CD4-positive, CD25-positive, alpha-beta regulatory T cell (primary cell): ENCODE results near the gene BTD. TPM values are rescaled to one million over a fixed set of nuclear protein-coding genes. Genes with fewer than 3 reads are reported as not detected.
A peak's percentile ranks its signal among the peaks of the same experiment; 100 is the strongest.
"Not testable (repeated sequence)": the region's sequence is repeated elsewhere in the genome, so short reads cannot be mapped to it uniquely, and the experiment has no call there.

Experiments
- ATAC-seq, 2 donors: fragments of 150-1000 bp; cut with Tn5 transposase; one replicate each; pipeline ENCODE4 v1.10.0; 2021; ENCODE audit warnings: low read depth in 2 of 2, moderate number of reproducible peaks in 2 of 2, moderate library complexity in 1 of 2
- DNase-seq, 3 donors: peaks; one replicate each; pipeline versions ENCODE4 v3.0.0 to v3.0.0-alpha.2; 2012 to 2022; ENCODE audit warnings: mixed read lengths in 1 of 3
- H3K27ac ChIP-seq: one replicate; pipeline ENCODE4 v1.7.0; 2013; ENCODE audit warnings: mild to moderate bottlenecking, low read length; ENCODE audit not compliant: insufficient read depth, poor library complexity, severe bottlenecking
- H3K27me3 ChIP-seq: one replicate; pipeline ENCODE4 v1.7.0; 2013; ENCODE audit warnings: low read length; ENCODE audit not compliant: control insufficient read depth, insufficient read depth
- H3K36me3 ChIP-seq: one replicate; pipeline ENCODE4 v1.7.0; 2013; ENCODE audit warnings: mild to moderate bottlenecking, low read length, moderate library complexity; ENCODE audit not compliant: control insufficient read depth, insufficient read depth
- H3K4me1 ChIP-seq: 2 replicates; pipeline ENCODE4 v1.7.0; 2013; ENCODE audit warnings: mild to moderate bottlenecking, low read length; ENCODE audit not compliant: insufficient read depth, control insufficient read depth, poor library complexity, severe bottlenecking
- H3K4me3 ChIP-seq: one replicate; pipeline ENCODE4 v1.7.0; 2013; ENCODE audit warnings: low read depth, mild to moderate bottlenecking, low read length, moderate library complexity
- H3K9me3 ChIP-seq, 2 experiments: 1 replicate in 1 of 2; 2 replicates in 1 of 2; pipeline ENCODE4 v1.7.0; 2013; ENCODE audit warnings: low read length in 2 of 2, mild to moderate bottlenecking in 1 of 2, moderate library complexity in 1 of 2; ENCODE audit not compliant: control insufficient read depth in 2 of 2
- H3K27ac Mint-ChIP-seq, 3 donors: one replicate each; pipeline ENCODE4 v1.8.0; 2020 to 2022; ENCODE audit warnings: mild to moderate bottlenecking in 3 of 3, mixed read lengths in 3 of 3, moderate library complexity in 2 of 3
- H3K27me3 Mint-ChIP-seq: one replicate; pipeline ENCODE4 v1.8.0; 2022; ENCODE audit warnings: mild to moderate bottlenecking, mixed read lengths
- H3K36me3 Mint-ChIP-seq: one replicate; pipeline ENCODE4 v1.8.0; 2020; ENCODE audit warnings: mixed read lengths
- H3K4me1 Mint-ChIP-seq, 4 donors: one replicate each; pipeline ENCODE4 v1.8.0; 2020 to 2022; ENCODE audit warnings: mixed read lengths in 4 of 4, mild to moderate bottlenecking in 1 of 4
- H3K4me3 Mint-ChIP-seq, 4 donors: one replicate each; pipeline ENCODE4 v1.8.0; 2020 to 2022; ENCODE audit warnings: mild to moderate bottlenecking in 4 of 4, mixed read lengths in 4 of 4, moderate library complexity in 3 of 4
- H3K9me3 Mint-ChIP-seq, 7 donors: one replicate each; pipeline ENCODE4 v1.8.0; 2020 to 2022; ENCODE audit warnings: mixed read lengths in 7 of 7, mild to moderate bottlenecking in 3 of 7, moderate library complexity in 2 of 7
- polyA plus RNA-seq, 4 donors: library from polyadenylated mRNA; unstranded; fragments of 300-500 nt; fragmentation: Illumina TruSeq; gene quantifications; one replicate each; pipeline ENCODE4 v1.2.3, GENCODE V29; 2021
- total RNA-seq: library from RNA; stranded (reverse); gene quantifications from one replicate; pipeline ENCODE4 v1.2.3, GENCODE V29; 2022

BTD gene
- total and polyA plus RNA-seq, 5 donors from 2014 or later: 22.7 to 35.8 (median 33.4) TPM

GRCh38 chr3:15585111-15585845, 16.3 kb upstream of the BTD start:
- H3K4me1 Mint-ChIP-seq: peaks cover 6 to 17% (median 10%) of the 10 kb centered on the region in 4 donors
- no peak for DNase-seq
- Histone ChIP-seq H3K4me1 (no peaks in the 10 kb centered on the region), H3K27ac (no peak overlapping the region), H3K36me3 (peaks cover 76% of the 10 kb centered on the region), H3K4me3 (no peak overlapping the region), H3K9me3 (no peaks in the 10 kb centered on the region), H3K27me3 (no peaks in the 10 kb centered on the region)
- H3K9me3 Mint-ChIP-seq: no peaks in the 10 kb centered on the region
- no peak overlapping the region for H3K27ac Mint-ChIP-seq
- no peak for ATAC-seq
- no peaks in the 10 kb centered on the region for H3K27me3 Mint-ChIP-seq
- H3K4me3 Mint-ChIP-seq: no peak overlapping the region
- peaks cover 37% of the 10 kb centered on the region for H3K36me3 Mint-ChIP-seq

GRCh38 chr3:15591242-15591641, 10.3 kb upstream of the BTD start:
- Histone ChIP-seq H3K9me3 (no peaks in the 10 kb centered on the region), H3K36me3 (peaks cover 56% of the 10 kb centered on the region), H3K27me3 (no peaks in the 10 kb centered on the region), H3K4me1 (no peaks in the 10 kb centered on the region), H3K27ac (no peak overlapping the region), H3K4me3 (no peak overlapping the region)
- Mint-ChIP-seq H3K27ac (peak overlapping the region in 1 of 3 donors; percentile 17), H3K27me3 (no peaks in the 10 kb centered on the region), H3K36me3 (peaks cover 21% of the 10 kb centered on the region), H3K4me1 (peaks cover 0 to 8% (median 5%) of the 10 kb centered on the region in 4 donors), H3K9me3 (no peaks in the 10 kb centered on the region), H3K4me3 (no peak overlapping the region)
- DNase-seq: no peak
- ATAC-seq: no peak

GRCh38 chr3:15591928-15592327, 9.6 kb upstream of the BTD start:
- Mint-ChIP-seq H3K9me3 (no peaks in the 10 kb centered on the region), H3K4me3 (no peak overlapping the region), H3K36me3 (peaks cover 16% of the 10 kb centered on the region), H3K27ac (no peak overlapping the region), H3K4me1 (peaks cover 5 to 8% (median 6%) of the 10 kb centered on the region in 4 donors), H3K27me3 (no peaks in the 10 kb centered on the region)
- Histone ChIP-seq H3K4me1 (no peaks in the 10 kb centered on the region), H3K27me3 (no peaks in the 10 kb centered on the region), H3K27ac (peak overlapping the region; percentile 14), H3K4me3 (no peak overlapping the region), H3K36me3 (peaks cover 56% of the 10 kb centered on the region), H3K9me3 (no peaks in the 10 kb centered on the region)
- no peak for ATAC-seq
- no peak for DNase-seq

- Histone ChIP-seq H3K27me3 (no peaks in the 10 kb centered on the region), H3K9me3 (no peaks in the 10 kb centered on the region), H3K36me3 (peaks cover 61% of the 10 kb centered on the region), H3K4me3 (no peak overlapping the region), H3K27ac (no peak overlapping the region), H3K4me1 (no peaks in the 10 kb centered on the region)
- ATAC-seq (no peak), DNase-seq (no peak)
- Mint-ChIP-seq H3K27ac (peak overlapping the region in 1 of 3 donors; percentile 14), H3K9me3 (no peaks in the 10 kb centered on the region), H3K4me1 (peaks cover 5 to 16% (median 13%) of the 10 kb centered on the region in 4 donors), H3K4me3 (no peak overlapping the region), H3K36me3 (peaks cover 25% of the 10 kb centered on the region), H3K27me3 (no peaks in the 10 kb centered on the region)
Measured at GRCh38 chr3:15592968-15593367, 8.6 kb upstream of the BTD start.

- Mint-ChIP-seq H3K4me1 (peaks cover 19 to 43% (median 36%) of the 10 kb centered on the region in 4 donors), H3K36me3 (peaks cover 30% of the 10 kb centered on the region)
Measured at GRCh38 chr3:15595955-15596354, 5.6 kb upstream of the BTD start.

GRCh38 chr3:15601046-15601398, 523 bp upstream of the BTD start:
- Histone ChIP-seq H3K27ac (peak overlapping the region; percentile 95), H3K4me3 (peak overlapping the region; percentile 87), H3K9me3 (no peaks in the 10 kb centered on the region), H3K27me3 (no peaks in the 10 kb centered on the region), H3K4me1 (peaks cover 31% of the 10 kb centered on the region), H3K36me3 (peaks cover 33% of the 10 kb centered on the region)
- no peak for ATAC-seq
- DNase-seq: no peak
- H3K36me3 Mint-ChIP-seq: peaks cover 39% of the 10 kb centered on the region
- H3K27ac Mint-ChIP-seq: peak overlapping the region; percentile 97 to 99 (median 99)
- no peaks in the 10 kb centered on the region for H3K9me3 Mint-ChIP-seq
- peaks cover 26 to 72% (median 53%) of the 10 kb centered on the region in 4 donors for H3K4me1 Mint-ChIP-seq
- H3K4me3 Mint-ChIP-seq: peak overlapping the region; percentile 97 to 99 (median 98)
- peaks cover 4% of the 10 kb centered on the region for H3K27me3 Mint-ChIP-seq

More at GRCh38 chr3:15595955-15596354, 5.6 kb upstream of the BTD start:
- Histone ChIP-seq H3K4me1 (peaks cover 21% of the 10 kb centered on the region), H3K36me3 (peaks cover 45% of the 10 kb centered on the region), H3K27me3 (no peaks in the 10 kb centered on the region), H3K9me3 (no peaks in the 10 kb centered on the region), H3K27ac (peak overlapping the region; percentile 33), H3K4me3 (no peak overlapping the region)
- Mint-ChIP-seq H3K27ac (no peak overlapping the region), H3K4me3 (no peak overlapping the region), H3K27me3 (peaks cover 2% of the 10 kb centered on the region), H3K9me3 (no peaks in the 10 kb centered on the region)
- ATAC-seq (no peak), DNase-seq (no peak)

GRCh38 chr3:15602146-15602536, 596 bp downstream of the BTD start:
- no peaks in the 10 kb centered on the region for H3K9me3 Mint-ChIP-seq
- DNase-seq: no peak
- no peaks in the 10 kb centered on the region for H3K9me3 ChIP-seq
- peaks cover 4% of the 10 kb centered on the region for H3K27me3 Mint-ChIP-seq
- H3K27ac ChIP-seq: peak overlapping the region; percentile 95
- peak overlapping the region; percentile 97 to 99 (median 98) for H3K4me3 Mint-ChIP-seq
- H3K4me1 Mint-ChIP-seq: peaks cover 21 to 73% (median 55%) of the 10 kb centered on the region in 4 donors
- H3K27ac Mint-ChIP-seq: peak overlapping the region; percentile 97 to 99 (median 99)
- no peaks in the 10 kb centered on the region for H3K27me3 ChIP-seq
- peaks cover 22% of the 10 kb centered on the region for H3K36me3 ChIP-seq
- peaks cover 31% of the 10 kb centered on the region for H3K4me1 ChIP-seq
- peak overlapping the region; percentile 94 for H3K4me3 ChIP-seq
- peak in 1 of 2 donors; percentile 0 for ATAC-seq
- peaks cover 44% of the 10 kb centered on the region for H3K36me3 Mint-ChIP-seq

GRCh38 chr3:15602816-15603215, 1.3 kb downstream of the BTD start:
- not testable (repeated sequence) for ATAC-seq, H3K27me3 ChIP-seq, DNase-seq, H3K9me3 Mint-ChIP-seq, H3K9me3 ChIP-seq, H3K27me3 Mint-ChIP-seq
- Mint-ChIP-seq H3K4me3 (peak overlapping the region; percentile 9 to 99 (median 98)), H3K36me3 (peaks cover 41% of the 10 kb centered on the region), H3K27ac (peak overlapping the region in 2 of 3 donors; percentile 99), H3K4me1 (peaks cover 21 to 67% (median 55%) of the 10 kb centered on the region in 4 donors)
- Histone ChIP-seq H3K4me3 (peak overlapping the region; percentile 94), H3K4me1 (peaks cover 31% of the 10 kb centered on the region), H3K36me3 (peaks cover 16% of the 10 kb centered on the region), H3K27ac (peak overlapping the region; percentile 95)
